ENCODE results near the gene ANO7.

DNA sequence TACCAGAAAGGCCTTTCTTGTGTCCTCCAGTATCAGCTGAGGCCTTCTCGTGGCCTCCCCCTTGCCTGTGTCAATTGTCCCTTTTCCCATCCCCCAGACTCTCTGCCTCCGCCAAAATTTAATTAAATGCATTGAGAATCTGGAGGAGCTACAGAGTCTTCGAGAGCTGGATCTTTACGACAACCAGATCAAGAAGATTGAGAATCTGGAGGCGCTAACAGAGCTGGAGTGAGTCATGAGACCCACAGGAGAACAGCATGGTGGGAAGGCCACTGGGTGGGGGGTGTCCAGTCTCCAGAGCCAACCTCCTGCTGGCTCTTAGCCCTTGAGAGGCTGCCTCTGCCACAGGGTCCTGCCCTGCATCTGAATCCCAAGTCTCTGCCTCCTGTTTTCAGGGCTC lies 29.4 kb upstream of the ANO7 start:
- TF ChIP-seq, protein P1, sequence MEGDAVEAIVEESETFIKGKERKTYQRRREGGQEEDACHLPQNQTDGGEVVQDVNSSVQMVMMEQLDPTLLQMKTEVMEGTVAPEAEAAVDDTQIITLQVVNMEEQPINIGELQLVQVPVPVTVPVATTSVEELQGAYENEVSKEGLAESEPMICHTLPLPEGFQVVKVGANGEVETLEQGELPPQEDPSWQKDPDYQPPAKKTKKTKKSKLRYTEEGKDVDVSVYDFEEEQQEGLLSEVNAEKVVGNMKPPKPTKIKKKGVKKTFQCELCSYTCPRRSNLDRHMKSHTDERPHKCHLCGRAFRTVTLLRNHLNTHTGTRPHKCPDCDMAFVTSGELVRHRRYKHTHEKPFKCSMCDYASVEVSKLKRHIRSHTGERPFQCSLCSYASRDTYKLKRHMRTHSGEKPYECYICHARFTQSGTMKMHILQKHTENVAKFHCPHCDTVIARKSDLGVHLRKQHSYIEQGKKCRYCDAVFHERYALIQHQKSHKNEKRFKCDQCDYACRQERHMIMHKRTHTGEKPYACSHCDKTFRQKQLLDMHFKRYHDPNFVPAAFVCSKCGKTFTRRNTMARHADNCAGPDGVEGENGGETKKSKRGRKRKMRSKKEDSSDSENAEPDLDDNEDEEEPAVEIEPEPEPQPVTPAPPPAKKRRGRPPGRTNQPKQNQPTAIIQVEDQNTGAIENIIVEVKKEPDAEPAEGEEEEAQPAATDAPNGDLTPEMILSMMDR (IDR thresholded peaks at IDR 0.05) = no peak
- TF ChIP-seq, protein P2, sequence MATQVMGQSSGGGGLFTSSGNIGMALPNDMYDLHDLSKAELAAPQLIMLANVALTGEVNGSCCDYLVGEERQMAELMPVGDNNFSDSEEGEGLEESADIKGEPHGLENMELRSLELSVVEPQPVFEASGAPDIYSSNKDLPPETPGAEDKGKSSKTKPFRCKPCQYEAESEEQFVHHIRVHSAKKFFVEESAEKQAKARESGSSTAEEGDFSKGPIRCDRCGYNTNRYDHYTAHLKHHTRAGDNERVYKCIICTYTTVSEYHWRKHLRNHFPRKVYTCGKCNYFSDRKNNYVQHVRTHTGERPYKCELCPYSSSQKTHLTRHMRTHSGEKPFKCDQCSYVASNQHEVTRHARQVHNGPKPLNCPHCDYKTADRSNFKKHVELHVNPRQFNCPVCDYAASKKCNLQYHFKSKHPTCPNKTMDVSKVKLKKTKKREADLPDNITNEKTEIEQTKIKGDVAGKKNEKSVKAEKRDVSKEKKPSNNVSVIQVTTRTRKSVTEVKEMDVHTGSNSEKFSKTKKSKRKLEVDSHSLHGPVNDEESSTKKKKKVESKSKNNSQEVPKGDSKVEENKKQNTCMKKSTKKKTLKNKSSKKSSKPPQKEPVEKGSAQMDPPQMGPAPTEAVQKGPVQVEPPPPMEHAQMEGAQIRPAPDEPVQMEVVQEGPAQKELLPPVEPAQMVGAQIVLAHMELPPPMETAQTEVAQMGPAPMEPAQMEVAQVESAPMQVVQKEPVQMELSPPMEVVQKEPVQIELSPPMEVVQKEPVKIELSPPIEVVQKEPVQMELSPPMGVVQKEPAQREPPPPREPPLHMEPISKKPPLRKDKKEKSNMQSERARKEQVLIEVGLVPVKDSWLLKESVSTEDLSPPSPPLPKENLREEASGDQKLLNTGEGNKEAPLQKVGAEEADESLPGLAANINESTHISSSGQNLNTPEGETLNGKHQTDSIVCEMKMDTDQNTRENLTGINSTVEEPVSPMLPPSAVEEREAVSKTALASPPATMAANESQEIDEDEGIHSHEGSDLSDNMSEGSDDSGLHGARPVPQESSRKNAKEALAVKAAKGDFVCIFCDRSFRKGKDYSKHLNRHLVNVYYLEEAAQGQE (IDR thresholded peaks at IDR 0.05; ENCODE audit: insufficient read depth in 1 of 2, low read depth in 2 of 2, low read length in 1 of 2) = no peak
- no peak for TF ChIP-seq POLR2AphosphoS5 (IDR thresholded peaks at IDR 0.05; ENCODE audit: low read depth, low read length)
